Neural progenitor cell (in vitro differentiated cells): ENCODE data around the gene PPP1R9B. TPM values are rescaled to one million over a fixed set of nuclear protein-coding genes. Genes with fewer than 3 reads are reported as not detected.
A peak's percentile ranks its signal among the peaks of the same experiment; 100 is the strongest.

ENCODE experiments used
- DNase-seq: peaks from one replicate; pipeline ENCODE4 v3.0.0-alpha.2; 2016; ENCODE audit warnings: low spot score
- H2AFZ ChIP-seq: fragments of 200-600 bp; sonication (generic); replicated peaks from 2 replicates; pipeline ENCODE4 v1.6.1; 2016; ENCODE audit warnings: antibody characterized with exemption
- H3F3A ChIP-seq: fragments of 200-600 bp; sonication (generic); 2 replicates; pipeline ENCODE4 v1.6.1; 2016; ENCODE audit warnings: antibody characterized with exemption, low read depth
- H3K27ac ChIP-seq: fragments of 200-600 bp; sonication (generic); 2 replicates; pipeline ENCODE4 v1.5.1; 2016; ENCODE audit warnings: mild to moderate bottlenecking
- H3K27me3 ChIP-seq: fragments of 200-600 bp; sonication (generic); 2 replicates; pipeline ENCODE4 v1.6.1; 2016; ENCODE audit warnings: mild to moderate bottlenecking, moderate library complexity
- H3K36me3 ChIP-seq: fragments of 200-600 bp; sonication (generic); 2 replicates; pipeline ENCODE4 v1.5.1; 2016
- H3K4me1 ChIP-seq: fragments of 200-600 bp; sonication (generic); 2 replicates; pipeline ENCODE4 v1.6.1; 2016; ENCODE audit warnings: mixed run types
- H3K4me2 ChIP-seq: fragments of 200-600 bp; sonication (generic); 2 replicates; pipeline ENCODE4 v1.6.1; 2016
- H3K4me3 ChIP-seq: fragments of 200-600 bp; sonication (generic); 2 replicates; pipeline ENCODE4 v1.5.1; 2016
- H3K79me2 ChIP-seq: fragments of 200-600 bp; sonication (generic); 2 replicates; pipeline ENCODE4 v1.6.1; 2016; ENCODE audit warnings: low read depth
- H3K9ac ChIP-seq: fragments of 200-600 bp; sonication (generic); 2 replicates; pipeline ENCODE4 v1.6.1; 2016
- H3K9me3 ChIP-seq: fragments of 200-600 bp; sonication (generic); 2 replicates; pipeline ENCODE4 v1.5.1; 2016; ENCODE audit warnings: low read depth
- H4K20me1 ChIP-seq: fragments of 200-600 bp; sonication (generic); 2 replicates; pipeline ENCODE4 v1.6.1; 2016; ENCODE audit warnings: low read depth
- H3K27ac Mint-ChIP-seq: 3 replicates; pipeline ENCODE4 v1.8.0; 2021; ENCODE audit warnings: mixed read lengths
- H3K27me3 Mint-ChIP-seq: 2 replicates; pipeline ENCODE4 v1.8.0; 2022; ENCODE audit warnings: low read depth, mild to moderate bottlenecking, inconsistent platforms, moderate library complexity, mixed read lengths; ENCODE audit not compliant: insufficient read depth
- H3K36me3 Mint-ChIP-seq: 3 replicates; pipeline ENCODE4 v1.8.0; 2021; ENCODE audit warnings: mixed read lengths
- H3K4me1 Mint-ChIP-seq: 3 replicates; pipeline ENCODE4 v1.8.0; 2021; ENCODE audit warnings: mixed read lengths
- H3K4me3 Mint-ChIP-seq: 3 replicates; pipeline ENCODE4 v1.8.0; 2021; ENCODE audit warnings: mild to moderate bottlenecking, moderate library complexity, mixed read lengths
- H3K9me3 Mint-ChIP-seq: 3 replicates; pipeline ENCODE4 v1.8.0; 2020; ENCODE audit warnings: mixed read lengths
- EZH2 ChIP-seq: fragments of 200-600 bp; sonication (generic); IDR thresholded peaks from 2 replicates; pipeline ENCODE4 v1.6.1; 2017; ENCODE audit warnings: antibody characterized with exemption, mild to moderate bottlenecking, moderate library complexity
- EZH2phosphoT487 ChIP-seq: fragments of 200-600 bp; sonication (generic); IDR thresholded peaks from 2 replicates; pipeline ENCODE4 v1.6.1; 2017; ENCODE audit warnings: antibody characterized with exemption
- total RNA-seq: library from RNA; depleted of rRNA; stranded (reverse); fragments of >200 nt; gene quantifications from 2 replicates; pipeline ENCODE4 v1.2.3, GENCODE V29; 2015; ENCODE audit warnings: low replicate concordance
- TF ChIP-seq, protein P1 (sequence below): fragments of 200-600 bp; sonication (generic); IDR thresholded peaks from 2 replicates; pipeline ENCODE4 v1.5.1; 2017; ENCODE audit warnings: antibody characterized with exemption, mild to moderate bottlenecking

PPP1R9B gene
- total RNA-seq, 1 donor from 2014 or later = 12.0 TPM

DNA sequence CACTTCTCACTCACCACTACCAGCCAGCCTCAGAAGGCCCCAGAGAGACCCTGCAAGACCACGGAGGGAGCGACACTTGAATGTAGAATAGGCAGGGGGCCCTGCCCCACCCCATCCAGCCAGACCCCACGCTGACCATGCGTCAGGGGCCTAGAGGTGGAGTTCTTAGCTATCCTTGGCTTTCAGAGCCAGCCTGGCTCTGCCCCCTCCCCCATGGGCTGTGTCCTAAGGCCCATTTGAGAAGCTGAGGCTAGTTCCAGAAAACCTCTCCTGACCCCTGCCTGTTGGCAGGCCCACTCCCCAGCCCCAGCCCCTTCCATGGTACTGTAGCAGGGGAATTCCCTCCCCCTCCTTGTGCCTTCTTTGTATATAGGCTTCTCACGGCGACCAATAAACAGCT lies 60.4 kb downstream of the PPP1R9B start:
- no peak overlapping the region for H3K4me2 ChIP-seq
- no peaks in the 10 kb centered on the region for H3K27me3 ChIP-seq
- H3K9me3 ChIP-seq = no peaks in the 10 kb centered on the region
- no peak for TF ChIP-seq EZH2phosphoT487
- no peak for TF ChIP-seq EZH2
- TF ChIP-seq, protein P1, sequence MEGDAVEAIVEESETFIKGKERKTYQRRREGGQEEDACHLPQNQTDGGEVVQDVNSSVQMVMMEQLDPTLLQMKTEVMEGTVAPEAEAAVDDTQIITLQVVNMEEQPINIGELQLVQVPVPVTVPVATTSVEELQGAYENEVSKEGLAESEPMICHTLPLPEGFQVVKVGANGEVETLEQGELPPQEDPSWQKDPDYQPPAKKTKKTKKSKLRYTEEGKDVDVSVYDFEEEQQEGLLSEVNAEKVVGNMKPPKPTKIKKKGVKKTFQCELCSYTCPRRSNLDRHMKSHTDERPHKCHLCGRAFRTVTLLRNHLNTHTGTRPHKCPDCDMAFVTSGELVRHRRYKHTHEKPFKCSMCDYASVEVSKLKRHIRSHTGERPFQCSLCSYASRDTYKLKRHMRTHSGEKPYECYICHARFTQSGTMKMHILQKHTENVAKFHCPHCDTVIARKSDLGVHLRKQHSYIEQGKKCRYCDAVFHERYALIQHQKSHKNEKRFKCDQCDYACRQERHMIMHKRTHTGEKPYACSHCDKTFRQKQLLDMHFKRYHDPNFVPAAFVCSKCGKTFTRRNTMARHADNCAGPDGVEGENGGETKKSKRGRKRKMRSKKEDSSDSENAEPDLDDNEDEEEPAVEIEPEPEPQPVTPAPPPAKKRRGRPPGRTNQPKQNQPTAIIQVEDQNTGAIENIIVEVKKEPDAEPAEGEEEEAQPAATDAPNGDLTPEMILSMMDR = no peak
- no peak overlapping the region for H3K9ac ChIP-seq
- H3F3A ChIP-seq = peaks cover 14% of the 10 kb centered on the region
- no peaks in the 10 kb centered on the region for H4K20me1 ChIP-seq
- H3K4me3 Mint-ChIP-seq = no peak overlapping the region
- peaks cover 20% of the 10 kb centered on the region for H3K27me3 Mint-ChIP-seq
- H2AFZ ChIP-seq = no peak overlapping the region
- no peak overlapping the region for H3K4me3 ChIP-seq
- H3K36me3 Mint-ChIP-seq = no peaks in the 10 kb centered on the region
- no peaks in the 10 kb centered on the region for H3K79me2 ChIP-seq
- no peak overlapping the region for H3K27ac ChIP-seq
- H3K9me3 Mint-ChIP-seq = no peaks in the 10 kb centered on the region
- H3K36me3 ChIP-seq = no peaks in the 10 kb centered on the region
- H3K4me1 ChIP-seq = peaks cover 8% of the 10 kb centered on the region
- no peak overlapping the region for H3K27ac Mint-ChIP-seq
- peaks cover 13% of the 10 kb centered on the region for H3K4me1 Mint-ChIP-seq
- DNase-seq = no peak

DNA sequence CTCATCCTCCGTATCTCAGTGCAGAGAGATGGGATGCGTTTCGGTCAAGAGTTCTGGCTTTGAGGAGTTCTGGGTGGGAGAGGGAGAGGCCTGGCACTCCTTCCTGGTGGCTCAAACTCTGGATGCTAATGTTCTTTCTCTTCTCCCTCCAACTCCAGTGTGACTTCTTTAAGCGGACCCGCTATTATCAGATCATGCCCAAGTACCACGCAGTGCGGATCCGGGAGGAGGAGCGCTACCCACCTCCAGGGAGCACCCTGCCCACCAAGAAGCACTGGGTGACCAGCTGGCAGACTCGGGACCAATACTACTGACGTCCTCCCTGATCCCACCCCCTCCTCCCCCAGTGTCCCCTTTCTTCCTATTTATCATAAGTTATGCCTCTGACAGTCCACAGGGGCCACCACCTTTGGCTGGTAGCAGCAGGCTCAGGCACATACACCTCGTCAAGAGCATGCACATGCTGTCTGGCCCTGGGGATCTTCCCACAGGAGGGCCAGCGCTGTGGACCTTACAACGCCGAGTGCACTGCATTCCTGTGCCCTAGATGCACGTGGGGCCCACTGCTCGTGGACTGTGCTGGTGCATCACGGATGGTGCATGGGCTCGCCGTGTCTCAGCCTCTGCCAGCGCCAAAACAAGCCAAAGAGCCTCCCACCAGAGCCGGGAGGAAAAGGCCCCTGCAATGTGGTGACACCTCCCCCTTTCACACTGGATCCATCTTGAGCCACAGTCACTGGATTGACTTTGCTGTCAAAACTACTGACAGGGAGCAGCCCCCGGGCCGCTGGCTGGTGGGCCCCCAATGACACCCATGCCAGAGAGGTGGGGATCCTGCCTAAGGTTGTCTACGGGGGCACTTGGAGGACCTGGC lies 61.3 kb downstream of the PPP1R9B start:
- no peak overlapping the region for H3K4me2 ChIP-seq
- no peak for TF ChIP-seq EZH2
- TF ChIP-seq EZH2phosphoT487 = no peak
- TF ChIP-seq, protein P1 = no peak
- peaks cover 19% of the 10 kb centered on the region for H3K27me3 Mint-ChIP-seq
- H3K4me1 ChIP-seq = peaks cover 8% of the 10 kb centered on the region
- H3K27ac ChIP-seq = no peak overlapping the region
- H3K4me1 Mint-ChIP-seq = peaks cover 6% of the 10 kb centered on the region
- no peaks in the 10 kb centered on the region for H3K36me3 ChIP-seq
- no peak for DNase-seq
- no peaks in the 10 kb centered on the region for H4K20me1 ChIP-seq
- no peak overlapping the region for H2AFZ ChIP-seq
- H3K27me3 ChIP-seq = no peaks in the 10 kb centered on the region
- H3K4me3 Mint-ChIP-seq = no peak overlapping the region
- peaks cover 20% of the 10 kb centered on the region for H3F3A ChIP-seq
- H3K4me3 ChIP-seq = no peak overlapping the region
- no peaks in the 10 kb centered on the region for H3K9me3 Mint-ChIP-seq
- no peak overlapping the region for H3K9ac ChIP-seq
- H3K79me2 ChIP-seq = no peaks in the 10 kb centered on the region
- H3K36me3 Mint-ChIP-seq = no peaks in the 10 kb centered on the region
- H3K27ac Mint-ChIP-seq = peak overlapping the region; percentile 53
- H3K9me3 ChIP-seq = no peaks in the 10 kb centered on the region

DNA sequence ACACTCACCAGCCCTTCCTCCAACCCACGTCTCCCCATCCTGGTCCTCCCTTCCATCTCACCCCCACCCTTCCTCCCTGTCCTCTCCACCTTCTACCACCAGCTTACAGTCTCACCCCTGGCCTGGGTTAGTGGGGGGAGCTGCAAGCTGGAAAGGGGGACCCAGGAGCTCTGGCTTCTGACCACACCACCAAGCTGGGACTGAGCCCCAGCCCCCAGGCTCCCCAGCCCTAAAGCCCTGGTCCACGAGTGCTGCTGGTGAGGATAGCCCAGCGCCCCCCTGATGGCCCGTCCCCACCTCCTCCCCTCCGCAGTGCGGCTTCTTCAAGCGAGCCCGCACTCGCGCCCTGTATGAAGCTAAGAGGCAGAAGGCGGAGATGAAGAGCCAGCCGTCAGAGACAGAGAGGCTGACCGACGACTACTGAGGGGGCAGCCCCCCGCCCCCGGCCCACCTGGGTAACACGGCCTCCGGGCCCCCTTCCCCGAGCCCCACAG lies 62.5 kb downstream of the PPP1R9B start:
- Histone ChIP-seq H2AFZ (no peak overlapping the region), H3K27me3 (no peaks in the 10 kb centered on the region), H4K20me1 (no peaks in the 10 kb centered on the region), H3K4me1 (peaks cover 5% of the 10 kb centered on the region), H3K27ac (no peak overlapping the region), H3K4me2 (no peak overlapping the region), H3F3A (peaks cover 16% of the 10 kb centered on the region), H3K4me3 (no peak overlapping the region), H3K9me3 (no peaks in the 10 kb centered on the region), H3K9ac (no peak overlapping the region), H3K79me2 (no peaks in the 10 kb centered on the region), H3K36me3 (no peaks in the 10 kb centered on the region)
- Mint-ChIP-seq H3K27ac (no peak overlapping the region), H3K27me3 (peaks cover 11% of the 10 kb centered on the region), H3K4me1 (no peaks in the 10 kb centered on the region), H3K4me3 (no peak overlapping the region), H3K36me3 (no peaks in the 10 kb centered on the region), H3K9me3 (no peaks in the 10 kb centered on the region)
- TF ChIP-seq EZH2phosphoT487 (no peak), EZH2 (no peak)
- TF ChIP-seq, protein P1 = no peak
- no peak for DNase-seq
